ENCODE measurements around the gene CYBB.

Gene CYBB

GRCh38 chrX:37802028-37802427, 22.2 kb downstream of the CYBB start:
- Histone ChIP-seq H3K36me3 (ENCODE audit: control insufficient read depth in 2 of 2, insufficient read depth in 2 of 2, low read length in 2 of 2) (no peaks in the 10 kb centered on the region), H3K27me3 (ENCODE audit: control insufficient read depth in 2 of 2, insufficient read depth in 2 of 2, low read length in 2 of 2) (no peaks in the 10 kb centered on the region), H3K4me1 (ENCODE audit: control insufficient read depth in 2 of 2, insufficient read depth in 2 of 2, low read length in 2 of 2) (no peaks in the 10 kb centered on the region), H3K9ac (ENCODE audit: low read depth in 1 of 2, low read length in 2 of 2) (no peak overlapping the region), H3K27ac (ENCODE audit: low read depth in 2 of 2, low read length in 2 of 2) (no peak overlapping the region), H3K4me3 (ENCODE audit: low read length in 2 of 2) (no peak overlapping the region), H3K9me3 (ENCODE audit: control insufficient read depth in 2 of 2, low read length in 2 of 2) (no peaks in the 10 kb centered on the region)

GRCh38 chrX:37803057-37803456, 23.2 kb downstream of the CYBB start:
- H3K27ac ChIP-seq (ENCODE audit: low read depth in 2 of 2, low read length in 2 of 2), result no peak overlapping the region
- H3K9me3 ChIP-seq (ENCODE audit: control insufficient read depth in 2 of 2, low read length in 2 of 2), result no peaks in the 10 kb centered on the region
- no peaks in the 10 kb centered on the region for H3K36me3 ChIP-seq (ENCODE audit: control insufficient read depth in 2 of 2, insufficient read depth in 2 of 2, low read length in 2 of 2)
- H3K9ac ChIP-seq (ENCODE audit: low read depth in 1 of 2, low read length in 2 of 2), result no peak overlapping the region
- no peaks in the 10 kb centered on the region for H3K27me3 ChIP-seq (ENCODE audit: control insufficient read depth in 2 of 2, insufficient read depth in 2 of 2, low read length in 2 of 2)
- H3K4me1 ChIP-seq (ENCODE audit: control insufficient read depth in 2 of 2, insufficient read depth in 2 of 2, low read length in 2 of 2), result no peaks in the 10 kb centered on the region
- H3K4me3 ChIP-seq (ENCODE audit: low read length in 2 of 2), result no peak overlapping the region

- no peaks in the 10 kb centered on the region for H3K4me1 ChIP-seq (ENCODE audit: control insufficient read depth in 2 of 2, insufficient read depth in 2 of 2, low read length in 2 of 2)
- H3K27ac ChIP-seq (ENCODE audit: low read depth in 2 of 2, low read length in 2 of 2), result no peak overlapping the region
- H3K9me3 ChIP-seq (ENCODE audit: control insufficient read depth in 2 of 2, low read length in 2 of 2), result no peaks in the 10 kb centered on the region
- H3K36me3 ChIP-seq (ENCODE audit: control insufficient read depth in 2 of 2, insufficient read depth in 2 of 2, low read length in 2 of 2), result no peaks in the 10 kb centered on the region
- no peak overlapping the region for H3K9ac ChIP-seq (ENCODE audit: low read depth in 1 of 2, low read length in 2 of 2)
- H3K4me3 ChIP-seq (ENCODE audit: low read length in 2 of 2), result no peak overlapping the region
- H3K27me3 ChIP-seq (ENCODE audit: control insufficient read depth in 2 of 2, insufficient read depth in 2 of 2, low read length in 2 of 2), result peaks cover 0 to 2% of the 10 kb centered on the region in 2 donors
Observed at GRCh38 chrX:37809970-37810369, 30.1 kb downstream of the CYBB start.

DNA sequence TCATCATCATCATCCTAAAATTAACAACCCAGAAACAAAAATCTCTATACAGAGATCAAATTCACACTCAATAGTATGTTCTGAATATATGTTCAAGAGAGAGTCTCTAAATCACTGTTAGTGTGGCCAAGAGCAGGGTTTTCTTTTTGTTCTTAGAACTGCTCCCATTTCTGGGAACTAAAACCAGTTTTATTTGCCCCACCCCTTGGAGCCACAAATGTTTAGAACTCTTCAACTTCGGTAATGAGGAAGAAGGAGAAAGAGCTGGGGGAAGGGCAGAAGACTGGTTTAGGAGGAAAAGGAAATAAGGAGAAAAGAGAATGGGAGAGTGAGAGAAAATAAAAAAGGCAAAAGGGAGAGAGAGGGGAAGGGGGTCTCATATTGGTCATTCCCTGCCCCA, 32.3 kb downstream of the CYBB start:
- Histone ChIP-seq H3K4me1 (ENCODE audit: control insufficient read depth in 2 of 2, insufficient read depth in 2 of 2, low read length in 2 of 2) (no peaks in the 10 kb centered on the region), H3K27me3 (ENCODE audit: control insufficient read depth in 2 of 2, insufficient read depth in 2 of 2, low read length in 2 of 2) (peaks cover 5 to 7% of the 10 kb centered on the region in 2 donors), H3K9me3 (ENCODE audit: control insufficient read depth in 2 of 2, low read length in 2 of 2) (no peaks in the 10 kb centered on the region), H3K4me3 (ENCODE audit: low read length in 2 of 2) (no peak overlapping the region), H3K36me3 (ENCODE audit: control insufficient read depth in 2 of 2, insufficient read depth in 2 of 2, low read length in 2 of 2) (no peaks in the 10 kb centered on the region), H3K9ac (ENCODE audit: low read depth in 1 of 2, low read length in 2 of 2) (no peak overlapping the region), H3K27ac (ENCODE audit: low read depth in 2 of 2, low read length in 2 of 2) (no peak overlapping the region)

DNA sequence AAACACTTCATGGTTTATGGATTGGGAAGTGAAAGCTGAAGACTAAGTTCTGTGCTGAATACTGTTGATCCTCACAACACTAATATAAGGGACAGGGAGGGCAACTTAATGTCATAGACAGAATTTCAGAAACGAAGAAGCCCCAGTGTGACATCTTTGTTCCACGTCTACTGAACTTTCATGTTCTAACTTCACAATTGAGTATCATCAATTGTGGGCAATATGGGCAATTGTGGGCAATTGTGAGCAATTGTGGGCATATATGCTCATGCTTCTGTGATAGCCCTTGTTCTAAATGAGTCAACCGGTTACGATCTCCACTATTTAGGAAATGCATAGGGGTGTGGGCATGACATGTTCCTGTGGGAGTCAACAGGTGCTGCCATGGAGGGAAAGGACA, 33.7 kb downstream of the CYBB start:
- Histone ChIP-seq H3K27ac (ENCODE audit: low read depth in 2 of 2, low read length in 2 of 2) (no peak overlapping the region), H3K4me3 (ENCODE audit: low read length in 2 of 2) (no peak overlapping the region), H3K9me3 (ENCODE audit: control insufficient read depth in 2 of 2, low read length in 2 of 2) (no peaks in the 10 kb centered on the region), H3K27me3 (ENCODE audit: control insufficient read depth in 2 of 2, insufficient read depth in 2 of 2, low read length in 2 of 2) (peaks cover 5 to 7% of the 10 kb centered on the region in 2 donors), H3K36me3 (ENCODE audit: control insufficient read depth in 2 of 2, insufficient read depth in 2 of 2, low read length in 2 of 2) (no peaks in the 10 kb centered on the region), H3K4me1 (ENCODE audit: control insufficient read depth in 2 of 2, insufficient read depth in 2 of 2, low read length in 2 of 2) (peaks cover 0 to 4% of the 10 kb centered on the region in 2 donors), H3K9ac (ENCODE audit: low read depth in 1 of 2, low read length in 2 of 2) (no peak overlapping the region)

GRCh38 chrX:37815366-37815765, 35.5 kb downstream of the CYBB start:
- H3K4me1 ChIP-seq (ENCODE audit: control insufficient read depth in 2 of 2, insufficient read depth in 2 of 2, low read length in 2 of 2), result peaks cover 0 to 4% of the 10 kb centered on the region in 2 donors
- no peaks in the 10 kb centered on the region for H3K36me3 ChIP-seq (ENCODE audit: control insufficient read depth in 2 of 2, insufficient read depth in 2 of 2, low read length in 2 of 2)
- no peak overlapping the region for H3K9ac ChIP-seq (ENCODE audit: low read depth in 1 of 2, low read length in 2 of 2)
- H3K4me3 ChIP-seq (ENCODE audit: low read length in 2 of 2), result no peak overlapping the region
- no peaks in the 10 kb centered on the region for H3K9me3 ChIP-seq (ENCODE audit: control insufficient read depth in 2 of 2, low read length in 2 of 2)
- no peak overlapping the region for H3K27ac ChIP-seq (ENCODE audit: low read depth in 2 of 2, low read length in 2 of 2)
- H3K27me3 ChIP-seq (ENCODE audit: control insufficient read depth in 2 of 2, insufficient read depth in 2 of 2, low read length in 2 of 2), result peaks cover 5 to 7% of the 10 kb centered on the region in 2 donors

- Histone ChIP-seq H3K9ac (ENCODE audit: low read depth in 1 of 2, low read length in 2 of 2) (no peak overlapping the region), H3K36me3 (ENCODE audit: control insufficient read depth in 2 of 2, insufficient read depth in 2 of 2, low read length in 2 of 2) (no peaks in the 10 kb centered on the region), H3K27me3 (ENCODE audit: control insufficient read depth in 2 of 2, insufficient read depth in 2 of 2, low read length in 2 of 2) (peaks cover 5 to 7% of the 10 kb centered on the region in 2 donors), H3K4me1 (ENCODE audit: control insufficient read depth in 2 of 2, insufficient read depth in 2 of 2, low read length in 2 of 2) (peaks cover 0 to 4% of the 10 kb centered on the region in 2 donors), H3K27ac (ENCODE audit: low read depth in 2 of 2, low read length in 2 of 2) (peak overlapping the region in 1 of 2 donors; percentile 11), H3K4me3 (ENCODE audit: low read length in 2 of 2) (no peak overlapping the region), H3K9me3 (ENCODE audit: control insufficient read depth in 2 of 2, low read length in 2 of 2) (no peaks in the 10 kb centered on the region)
Observed at GRCh38 chrX:37816766-37817165, 36.9 kb downstream of the CYBB start.

DNA sequence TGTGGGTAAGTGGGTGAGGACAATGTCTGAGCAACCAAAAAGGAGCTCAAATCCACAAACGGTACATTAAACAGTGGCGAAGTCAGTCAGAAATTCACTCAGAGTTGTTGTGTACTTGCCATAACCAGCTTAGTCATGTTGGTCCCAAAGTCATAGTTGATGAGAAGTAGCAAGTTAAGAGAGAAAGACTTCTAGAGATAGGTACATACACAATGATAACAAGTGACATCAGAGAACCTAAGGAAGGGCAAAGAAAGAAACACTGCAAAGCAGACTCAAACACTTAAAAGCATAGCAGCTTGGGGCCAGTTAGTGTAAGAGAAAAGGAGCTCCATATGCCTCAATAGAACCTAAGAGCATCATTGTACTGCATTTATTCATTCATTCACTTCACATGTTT, 37.3 kb downstream of the CYBB start:
- peaks cover 5 to 7% of the 10 kb centered on the region in 2 donors for H3K27me3 ChIP-seq (ENCODE audit: control insufficient read depth in 2 of 2, insufficient read depth in 2 of 2, low read length in 2 of 2)
- H3K36me3 ChIP-seq (ENCODE audit: control insufficient read depth in 2 of 2, insufficient read depth in 2 of 2, low read length in 2 of 2), result no peaks in the 10 kb centered on the region
- H3K4me1 ChIP-seq (ENCODE audit: control insufficient read depth in 2 of 2, insufficient read depth in 2 of 2, low read length in 2 of 2), result peaks cover 0 to 4% of the 10 kb centered on the region in 2 donors
- H3K9ac ChIP-seq (ENCODE audit: low read depth in 1 of 2, low read length in 2 of 2), result no peak overlapping the region
- H3K27ac ChIP-seq (ENCODE audit: low read depth in 2 of 2, low read length in 2 of 2), result no peak overlapping the region
- no peak overlapping the region for H3K4me3 ChIP-seq (ENCODE audit: low read length in 2 of 2)
- no peaks in the 10 kb centered on the region for H3K9me3 ChIP-seq (ENCODE audit: control insufficient read depth in 2 of 2, low read length in 2 of 2)

DNA sequence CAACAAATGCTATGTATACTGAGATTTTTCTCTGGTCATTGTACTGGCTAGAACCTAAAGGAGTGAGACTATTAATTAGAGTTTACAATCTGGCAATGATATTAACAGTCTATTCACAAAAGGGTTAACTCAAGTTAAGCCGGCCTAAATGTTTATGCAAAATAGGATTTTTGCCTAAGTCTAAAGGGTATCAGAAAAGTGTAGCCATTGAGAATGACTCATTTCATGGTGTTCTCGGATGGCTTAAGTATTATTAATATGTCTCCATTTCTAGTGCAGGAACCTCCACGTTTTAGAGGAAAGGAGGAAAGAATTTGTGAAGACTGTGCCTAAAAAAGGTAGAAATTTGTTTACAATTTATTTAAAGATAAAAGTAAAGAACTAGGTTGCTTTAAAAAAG, 37.7 kb downstream of the CYBB start:
- H3K9me3 ChIP-seq (ENCODE audit: control insufficient read depth in 2 of 2, low read length in 2 of 2), result no peaks in the 10 kb centered on the region
- H3K27me3 ChIP-seq (ENCODE audit: control insufficient read depth in 2 of 2, insufficient read depth in 2 of 2, low read length in 2 of 2), result peaks cover 5 to 7% of the 10 kb centered on the region in 2 donors
- no peak overlapping the region for H3K9ac ChIP-seq (ENCODE audit: low read depth in 1 of 2, low read length in 2 of 2)
- no peak overlapping the region for H3K4me3 ChIP-seq (ENCODE audit: low read length in 2 of 2)
- no peak overlapping the region for H3K27ac ChIP-seq (ENCODE audit: low read depth in 2 of 2, low read length in 2 of 2)
- H3K36me3 ChIP-seq (ENCODE audit: control insufficient read depth in 2 of 2, insufficient read depth in 2 of 2, low read length in 2 of 2), result no peaks in the 10 kb centered on the region
- peaks cover 0 to 4% of the 10 kb centered on the region in 2 donors for H3K4me1 ChIP-seq (ENCODE audit: control insufficient read depth in 2 of 2, insufficient read depth in 2 of 2, low read length in 2 of 2)

DNA sequence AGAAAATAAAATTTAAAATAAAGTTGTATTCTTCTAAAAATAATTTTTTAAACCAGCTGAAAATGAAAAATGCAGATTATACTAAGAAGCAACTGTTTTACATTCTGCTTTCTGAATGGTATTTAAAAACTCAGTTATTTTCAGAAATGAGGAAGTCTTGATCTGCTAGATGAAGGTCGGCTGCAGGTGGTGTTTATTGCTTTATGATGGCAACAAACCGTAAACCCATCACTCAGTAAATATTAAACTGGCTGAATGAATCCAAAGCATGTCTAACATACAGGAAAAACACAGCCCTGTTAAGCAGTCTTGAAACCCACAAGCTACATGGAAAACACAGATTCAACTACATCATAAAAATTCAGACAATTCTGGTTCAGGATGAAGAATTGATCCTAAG, 38.2 kb downstream of the CYBB start:
- no peak overlapping the region for H3K9ac ChIP-seq (ENCODE audit: low read depth in 1 of 2, low read length in 2 of 2)
- no peaks in the 10 kb centered on the region for H3K9me3 ChIP-seq (ENCODE audit: control insufficient read depth in 2 of 2, low read length in 2 of 2)
- H3K27me3 ChIP-seq (ENCODE audit: control insufficient read depth in 2 of 2, insufficient read depth in 2 of 2, low read length in 2 of 2), result peaks cover 5 to 7% of the 10 kb centered on the region in 2 donors
- H3K4me3 ChIP-seq (ENCODE audit: low read length in 2 of 2), result no peak overlapping the region
- H3K27ac ChIP-seq (ENCODE audit: low read depth in 2 of 2, low read length in 2 of 2), result no peak overlapping the region
- H3K36me3 ChIP-seq (ENCODE audit: control insufficient read depth in 2 of 2, insufficient read depth in 2 of 2, low read length in 2 of 2), result no peaks in the 10 kb centered on the region
- peaks cover 0 to 4% of the 10 kb centered on the region in 2 donors for H3K4me1 ChIP-seq (ENCODE audit: control insufficient read depth in 2 of 2, insufficient read depth in 2 of 2, low read length in 2 of 2)

- Histone ChIP-seq H3K27me3 (ENCODE audit: control insufficient read depth in 2 of 2, insufficient read depth in 2 of 2, low read length in 2 of 2) (peaks cover 4 to 5% of the 10 kb centered on the region in 2 donors), H3K4me1 (ENCODE audit: control insufficient read depth in 2 of 2, insufficient read depth in 2 of 2, low read length in 2 of 2) (peaks cover 4 to 5% of the 10 kb centered on the region in 2 donors)
Observed at GRCh38 chrX:37820646-37821045, 40.8 kb downstream of the CYBB start.

More at GRCh38 chrX:37820646-37821045, 40.8 kb downstream of the CYBB start:
- Histone ChIP-seq H3K9me3 (ENCODE audit: control insufficient read depth in 2 of 2, low read length in 2 of 2) (no peaks in the 10 kb centered on the region), H3K36me3 (ENCODE audit: control insufficient read depth in 2 of 2, insufficient read depth in 2 of 2, low read length in 2 of 2) (no peaks in the 10 kb centered on the region), H3K27ac (ENCODE audit: low read depth in 2 of 2, low read length in 2 of 2) (no peak overlapping the region), H3K9ac (ENCODE audit: low read depth in 1 of 2, low read length in 2 of 2) (no peak overlapping the region), H3K4me3 (ENCODE audit: low read length in 2 of 2) (no peak overlapping the region)

All from mucosa of rectum (tissue), 2 donors.